B cell (primary cell): ENCODE results near the gene WDFY2. TPM values are rescaled to one million over a fixed set of nuclear protein-coding genes. Genes with fewer than 3 reads are reported as not detected.

Experiments used
- ATAC-seq: fragments of 200-7000 bp; cut with Tn5 transposase; one replicate; pipeline ENCODE4 v1.10.0; 2021; ENCODE audit warnings: low read depth, mild to moderate bottlenecking, moderate number of reproducible peaks, moderate library complexity
- CTCF ChIA-PET: fragments of 350-600 bp; sonication (Branson Sonifier 250); formaldehyde crosslinking; loops from one replicate; lab custom pipeline; 2021; ENCODE audit warnings: antibody characterized with exemption, inconsistent platforms; lab: Charles Lee
- POLR2A ChIA-PET: fragments of 350-600 bp; sonication (Branson Sonifier 250); formaldehyde crosslinking; loops from one replicate; lab custom pipeline; 2021; ENCODE audit warnings: antibody characterized with exemption; lab: Charles Lee
- DNase-seq: peaks from one replicate; pipeline ENCODE4 v3.0.0; 2013
- H2AFZ ChIP-seq: 2 replicates; pipeline ENCODE4 v1.6.1; 2012; ENCODE audit warnings: mild to moderate bottlenecking, low read depth, low read length; ENCODE audit not compliant: insufficient read depth, poor library complexity, severe bottlenecking
- H3K27ac ChIP-seq, 2 donors: 1 replicate in 1 of 2; 2 replicates in 1 of 2; pipeline ENCODE4 v1.5.1; 2012 to 2013; ENCODE audit warnings: low read length in 2 of 2, mild to moderate bottlenecking in 2 of 2, moderate library complexity in 1 of 2
- H3K27me3 ChIP-seq, 4 experiments: fragments of 200-600 bp in 1 of 4; sonication (generic) in 1 of 4; replicated peaks in 1 of 4; 1 replicate in 2 of 4; 2 replicates in 2 of 4; pipeline versions ENCODE4 v1.6.1 to v1.7.0; 2013 to 2016; ENCODE audit warnings: low read length in 3 of 4, mild to moderate bottlenecking in 2 of 4, mixed read lengths in 1 of 4, moderate library complexity in 1 of 4; ENCODE audit not compliant: insufficient read depth in 4 of 4, control insufficient read depth in 3 of 4; ENCODE audit errors: control extremely low read depth in 1 of 4
- H3K36me3 ChIP-seq, 2 experiments: replicated peaks in 1 of 2; 1 replicate in 1 of 2; 2 replicates in 1 of 2; pipeline versions ENCODE4 v1.6.1 to v1.7.1; 2013; ENCODE audit warnings: low read length in 1 of 2; ENCODE audit not compliant: insufficient read depth in 2 of 2, control insufficient read depth in 1 of 2; ENCODE audit errors: control extremely low read depth in 1 of 2, extremely low read depth in 1 of 2
- H3K4me1 ChIP-seq, 2 donors: fragments of 200-600 bp in 1 of 2; sonication (generic) in 1 of 2; 1 replicate in 1 of 2; 2 replicates in 1 of 2; pipeline versions ENCODE4 v1.5.1 to v1.6.1; 2013 to 2017; ENCODE audit warnings: low read length in 2 of 2; ENCODE audit not compliant: control insufficient read depth in 2 of 2, insufficient read depth in 2 of 2
- H3K4me2 ChIP-seq: replicated peaks from 2 replicates; pipeline ENCODE3; 2012; ENCODE audit warnings: mild to moderate bottlenecking, low read depth, low read length; ENCODE audit not compliant: poor library complexity, severe bottlenecking
- H3K4me3 ChIP-seq, 5 experiments: fragments of 200-600 bp in 1 of 5; sonication (generic) in 1 of 5; 1 replicate in 3 of 5; 2 replicates in 2 of 5; pipeline versions ENCODE4 v1.5.1 to v1.7.0; 2011 to 2016; ENCODE audit warnings: low read length in 4 of 5, mild to moderate bottlenecking in 4 of 5, low read depth in 2 of 5, control low read depth in 1 of 5, moderate library complexity in 1 of 5; ENCODE audit not compliant: insufficient read depth in 1 of 5; ENCODE audit errors: control extremely low read depth in 1 of 5, extremely low read depth in 1 of 5
- H3K79me2 ChIP-seq: fragments of 200-600 bp; sonication (generic); one replicate; pipeline ENCODE4 v1.6.0; 2016; ENCODE audit warnings: low read length; ENCODE audit not compliant: control insufficient read depth, insufficient read depth
- H3K9ac ChIP-seq: fragments of 200-600 bp; sonication (generic); 2 replicates; pipeline ENCODE4 v1.6.1; 2017; ENCODE audit warnings: mild to moderate bottlenecking, low read length, moderate library complexity
- H3K9me3 ChIP-seq, 3 donors: one replicate each; pipeline versions ENCODE4 v1.6.1 to v1.7.1; 2013; ENCODE audit warnings: low read length in 2 of 3; ENCODE audit not compliant: control insufficient read depth in 2 of 3, insufficient read depth in 1 of 3; ENCODE audit errors: control extremely low read depth in 1 of 3
- H4K20me1 ChIP-seq: 2 replicates; pipeline ENCODE4 v1.6.0; 2012; ENCODE audit warnings: mild to moderate bottlenecking, low read length; ENCODE audit not compliant: insufficient read depth, control insufficient read depth, poor library complexity, severe bottlenecking
- H3K27ac Mint-ChIP-seq: one replicate; pipeline ENCODE4 v1.8.0; 2021; ENCODE audit warnings: mixed read lengths
- H3K27me3 Mint-ChIP-seq: one replicate; pipeline ENCODE4 v1.8.0; 2021; ENCODE audit warnings: mixed read lengths
- H3K4me1 Mint-ChIP-seq: one replicate; pipeline ENCODE4 v1.8.0; 2021; ENCODE audit warnings: mixed read lengths
- H3K4me3 Mint-ChIP-seq: one replicate; pipeline ENCODE4 v1.8.0; 2021; ENCODE audit warnings: mixed read lengths
- H3K9me3 Mint-ChIP-seq: one replicate; pipeline ENCODE4 v1.8.0; 2022; ENCODE audit warnings: mixed read lengths; ENCODE audit not compliant: insufficient read depth
- EZH2 ChIP-seq: IDR thresholded peaks from 2 replicates; pipeline ENCODE4 v1.6.1; 2012; ENCODE audit warnings: borderline replicate concordance, low read depth, mild to moderate bottlenecking, moderate library complexity, low read length; ENCODE audit not compliant: insufficient read depth, poor library complexity, severe bottlenecking
- WGBS: methylation state at CpG from one replicate; pipeline ENCODE4 v1.1.5; 2013; ENCODE audit warnings: missing lambda C conversion rate; ENCODE audit not compliant: insufficient coverage; 5-methylcytosine and 5-hydroxymethylcytosine counted together
- intact Hi-C: fragments of 100-400 bp; cut with micrococcal nuclease; formaldehyde crosslinking; loops from one replicate; pipeline ENCODE4 v1.10.0; 2022
- polyA plus RNA-seq: library from polyadenylated mRNA; depleted of rRNA; stranded (reverse); fragments of >200 nt; gene quantifications from 2 replicates; pipeline ENCODE4 v1.2.3, GENCODE V29; 2012
- total RNA-seq, 2 donors: library from RNA; stranded (reverse); fragments of 120-200 nt in 1 of 2; gene quantifications; 1 replicate in 1 of 2; 2 replicates in 1 of 2; pipeline versions ENCODE4 v1.2.3 to v1.2.4, GENCODE V29; 2013 to 2022
- TF ChIP-seq, protein P1 (sequence below): fragments of 200-600 bp; IDR thresholded peaks from one replicate; pipeline ENCODE4 v1.8.0; 2022; ENCODE audit warnings: antibody characterized with exemption, mild to moderate bottlenecking

WDFY2 gene
- total and polyA plus RNA-seq, 2 donors (not counting 1 experiment from before 2014, with no cell fraction given), result 12.4 to 47.7 TPM

DNA sequence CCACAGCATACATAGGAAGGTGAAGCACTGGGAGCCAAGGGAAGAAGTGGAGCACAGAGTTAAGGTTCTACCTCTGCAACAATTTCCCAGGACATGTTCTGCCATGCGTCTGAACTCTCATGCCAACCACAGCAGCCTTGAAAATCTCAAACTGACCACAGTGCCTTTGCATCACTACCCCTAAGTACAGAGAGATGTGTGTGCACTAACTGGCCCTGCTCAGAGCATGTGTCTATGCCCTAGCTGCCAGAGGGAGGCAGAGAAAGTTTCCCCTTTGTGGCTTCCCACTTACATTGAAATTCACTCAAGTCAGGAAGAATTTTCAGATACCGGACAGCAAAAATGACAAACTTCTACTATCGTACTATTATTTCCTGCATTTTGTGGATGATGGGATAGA is 26.8 kb upstream of the WDFY2 start:
- intact Hi-C loops, result no loop called here
- 100% methylated on average over 1 of the region's 3 CpGs for WGBS

DNA sequence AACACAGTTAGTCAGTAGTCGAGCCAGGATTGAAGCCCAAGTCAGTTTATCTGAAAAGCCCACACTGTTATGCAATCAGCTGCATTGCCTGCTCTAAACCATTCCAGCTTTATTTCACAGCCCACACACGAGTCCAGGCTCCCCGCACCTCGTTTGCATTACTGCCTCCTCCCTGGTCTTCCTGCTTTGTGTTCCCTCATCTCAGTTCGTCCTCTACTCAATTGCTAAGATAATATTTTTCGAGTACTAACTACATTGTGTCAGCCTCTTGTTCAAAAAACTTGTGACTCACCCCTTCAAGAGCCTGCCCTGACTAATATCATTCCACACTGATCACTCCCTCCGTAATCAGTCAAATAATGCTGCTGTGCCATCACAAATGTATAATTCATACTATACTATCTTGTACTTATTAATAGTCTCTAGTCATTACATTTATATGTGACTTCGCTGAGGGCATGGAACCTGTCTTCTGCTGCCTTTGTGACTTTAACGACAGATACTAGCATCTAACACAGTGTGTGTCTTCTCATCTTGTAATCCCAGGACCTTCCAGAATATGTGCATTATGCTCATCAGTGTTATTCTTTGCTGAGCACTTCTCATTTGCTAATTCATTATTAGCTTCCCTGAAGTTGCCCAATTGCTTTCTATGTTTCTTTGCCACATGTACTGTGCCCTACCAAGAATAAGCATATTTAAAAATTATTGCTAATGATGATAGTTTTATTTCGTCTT is 26.2 kb upstream of the WDFY2 start:
- Mint-ChIP-seq H3K4me1 (peaks cover 34% of the 10 kb centered on the region), H3K27ac (no peak overlapping the region), H3K4me3 (no peak overlapping the region), H3K27me3 (no peaks in the 10 kb centered on the region), H3K9me3 (peaks cover 2% of the 10 kb centered on the region)
- intact Hi-C loops, result no loop called here
- Histone ChIP-seq H3K36me3 (no peaks in the 10 kb centered on the region), H3K27ac (no peak overlapping the region), H2AFZ (no peak overlapping the region), H4K20me1 (no peaks in the 10 kb centered on the region), H3K4me1 (peaks cover 28% of the 10 kb centered on the region in 2 donors), H3K4me3 (no peak overlapping the region), H3K9ac (no peak overlapping the region), H3K9me3 (peaks cover 0 to 3% (median 0%) of the 10 kb centered on the region in 3 donors), H3K79me2 (no peaks in the 10 kb centered on the region), H3K4me2 (no peak overlapping the region), H3K27me3 (no peaks in the 10 kb centered on the region)
- 81% methylated on average over 7 of the region's 10 CpGs for WGBS
- TF ChIP-seq, protein P1, sequence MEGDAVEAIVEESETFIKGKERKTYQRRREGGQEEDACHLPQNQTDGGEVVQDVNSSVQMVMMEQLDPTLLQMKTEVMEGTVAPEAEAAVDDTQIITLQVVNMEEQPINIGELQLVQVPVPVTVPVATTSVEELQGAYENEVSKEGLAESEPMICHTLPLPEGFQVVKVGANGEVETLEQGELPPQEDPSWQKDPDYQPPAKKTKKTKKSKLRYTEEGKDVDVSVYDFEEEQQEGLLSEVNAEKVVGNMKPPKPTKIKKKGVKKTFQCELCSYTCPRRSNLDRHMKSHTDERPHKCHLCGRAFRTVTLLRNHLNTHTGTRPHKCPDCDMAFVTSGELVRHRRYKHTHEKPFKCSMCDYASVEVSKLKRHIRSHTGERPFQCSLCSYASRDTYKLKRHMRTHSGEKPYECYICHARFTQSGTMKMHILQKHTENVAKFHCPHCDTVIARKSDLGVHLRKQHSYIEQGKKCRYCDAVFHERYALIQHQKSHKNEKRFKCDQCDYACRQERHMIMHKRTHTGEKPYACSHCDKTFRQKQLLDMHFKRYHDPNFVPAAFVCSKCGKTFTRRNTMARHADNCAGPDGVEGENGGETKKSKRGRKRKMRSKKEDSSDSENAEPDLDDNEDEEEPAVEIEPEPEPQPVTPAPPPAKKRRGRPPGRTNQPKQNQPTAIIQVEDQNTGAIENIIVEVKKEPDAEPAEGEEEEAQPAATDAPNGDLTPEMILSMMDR, result no peak
- TF ChIP-seq EZH2, result no peak
- ATAC-seq (no peak), DNase-seq (no peak)
- ChIA-PET POLR2A (no interaction called here), CTCF (no interaction called here)

More for the DNA sequence above, 26.8 kb upstream of the WDFY2 start:
- no peaks in the 10 kb centered on the region for H3K27me3 ChIP-seq
- Mint-ChIP-seq H3K27me3 (no peaks in the 10 kb centered on the region), H3K27ac (no peak overlapping the region), H3K4me1 (peaks cover 29% of the 10 kb centered on the region), H3K4me3 (no peak overlapping the region), H3K9me3 (peaks cover 2% of the 10 kb centered on the region)
- H3K4me2 ChIP-seq, result no peak overlapping the region
- no peak overlapping the region for H3K9ac ChIP-seq
- ChIA-PET CTCF (no interaction called here), POLR2A (no interaction called here)
- no peaks in the 10 kb centered on the region for H4K20me1 ChIP-seq
- no peak for ATAC-seq
- no peaks in the 10 kb centered on the region for H3K79me2 ChIP-seq
- DNase-seq, result no peak
- no peak overlapping the region for H2AFZ ChIP-seq
- TF ChIP-seq, protein P1, result no peak
- TF ChIP-seq EZH2, result no peak
- no peaks in the 10 kb centered on the region for H3K36me3 ChIP-seq
- peaks cover 0 to 3% (median 0%) of the 10 kb centered on the region in 3 donors for H3K9me3 ChIP-seq
- no peak overlapping the region for H3K27ac ChIP-seq
- peaks cover 24 to 25% of the 10 kb centered on the region in 2 donors for H3K4me1 ChIP-seq
- H3K4me3 ChIP-seq, result no peak overlapping the region
